Heart left ventricle (tissue), 16 donors: ENCODE data around the gene C12orf42. TPM values are rescaled to one million over a fixed set of nuclear protein-coding genes. Genes with fewer than 3 reads are reported as not detected.

Source experiments
- ATAC-seq, 4 donors: fragments of 200-7000 bp; cut with Tn5 transposase; one replicate each; pipeline ENCODE4 v1.9.1; 2020 to 2022; ENCODE audit warnings: moderate library complexity in 4 of 4, mild to moderate bottlenecking in 3 of 4, moderate number of reproducible peaks in 1 of 4
- DNase-seq, 5 donors: peaks; one replicate each; pipeline ENCODE4 v3.0.0-alpha.2; 2020
- H3K27ac ChIP-seq, 12 donors: fragments of 200-600 bp; sonication (generic) in 4 of 12; one replicate each; pipeline versions ENCODE4 v1.5.0 to v1.8.0; 2016 to 2022; ENCODE audit warnings: mild to moderate bottlenecking in 2 of 12
- H3K27me3 ChIP-seq, 9 donors: fragments of 200-600 bp; sonication (generic) in 2 of 9; one replicate each; pipeline versions ENCODE4 v1.5.1 to v1.8.0; 2016 to 2022; ENCODE audit warnings: mild to moderate bottlenecking in 3 of 9
- H3K36me3 ChIP-seq, 9 donors: fragments of 200-600 bp; sonication (generic) in 2 of 9; one replicate each; pipeline versions ENCODE4 v1.5.0 to v1.8.0; 2018 to 2022; ENCODE audit warnings: mild to moderate bottlenecking in 2 of 9
- H3K4me1 ChIP-seq, 12 donors: fragments of 200-600 bp; sonication (generic) in 4 of 12; one replicate each; pipeline versions ENCODE4 v1.5.0 to v1.8.0; 2016 to 2022; ENCODE audit warnings: mild to moderate bottlenecking in 3 of 12
- H3K4me3 ChIP-seq, 12 donors: fragments of 200-600 bp; sonication (generic) in 4 of 12; one replicate each; pipeline versions ENCODE4 v1.5.0 to v1.8.0; 2017 to 2022; ENCODE audit warnings: mild to moderate bottlenecking in 9 of 12, moderate library complexity in 4 of 12
- H3K9me3 ChIP-seq, 12 donors: fragments of 200-600 bp; sonication (generic) in 4 of 12; one replicate each; pipeline versions ENCODE4 v1.5.0 to v1.8.0; 2016 to 2022; ENCODE audit warnings: mild to moderate bottlenecking in 1 of 12
- POLR2A ChIP-seq, 2 donors: fragments of 450-650 bp; IDR thresholded peaks; one replicate each; pipeline ENCODE4 v1.6.1; 2017; ENCODE audit warnings: antibody characterized with exemption in 2 of 2, mild to moderate bottlenecking in 2 of 2, moderate library complexity in 2 of 2
- WGBS, 4 donors: extraction: QIAGEN DNeasy Blood & Tissue Kit in 2 of 4; methylation state at CpG; one replicate each; pipeline versions ENCODE4 v1.1.5 to v1.1.7; 2013 to 2018; 5-methylcytosine and 5-hydroxymethylcytosine counted together
- intact Hi-C, 10 donors: fragments of 100-400 bp; cut with DNase I; formaldehyde crosslinking; loops; one replicate each; pipeline versions ENCODE4 v1.11.1 to v1.14.2; 2022
- long read RNA-seq, 3 donors: library from polyadenylated mRNA; unstranded; transcript quantifications; one replicate each; pipeline ENCODE4 v2.0.0, GENCODE V29; 2020 to 2021
- polyA plus RNA-seq, 2 donors: library from polyadenylated mRNA; stranded (reverse); fragments of 200-250 nt; gene quantifications; one replicate each; pipeline ENCODE4 v1.2.3, GENCODE V29; 2013
- total RNA-seq, 9 donors: library from RNA; depleted of rRNA in 2 of 9; stranded (reverse); fragments of >200 nt in 2 of 9; fragmentation: NEBNext Ultra II Directional in 3 of 9; extraction: Animal tissue kit (Norgen Biotek cat#: 25700) in 3 of 9; gene quantifications; one replicate each; pipeline versions ENCODE4 v1.1.0 to v1.2.4, GENCODE V29; 2016 to 2023
- TF ChIP-seq, protein P1 (sequence below), 12 donors: fragments of 200-600 bp; sonication (generic) in 4 of 12; IDR thresholded peaks; one replicate each; pipeline versions ENCODE4 v1.5.0 to v1.8.0; 2018 to 2022; ENCODE audit warnings: antibody characterized with exemption in 12 of 12, mild to moderate bottlenecking in 5 of 12
- donor health status: ischemic (EF 13 %, LVEDD 7.1; RV severe dilation, severe dysfunction).
- donor health status: healthy with polysubstance abuse.
- donor health status: DM: no; HTN: yes; CAD: no.
- donor health status: DM: no; HTN: no; CAD: no.
- donor health status: ischemic (EF 25% LVEDD 6.9; RV normal size, moderate dysfunction).
- donor health status: ischemic (EF 25% LVEDD 5.7; RV mildly dilated, moderate dysfunction).
- donor health status: healthy.
- donor health status: DM: yes; HTN: yes; CAD: no.
- donor health status: ischemic (EF 35%, LVEDD 5.7; RV mildly dilated, moderate dysfunction).
- donor health status: nonischemic (EF 11% LVEDD 7.7; RV severe dilation, severe dysfunction).
- donor health status: DM: yes; HTN: yes; CAD: no.
- donor health status: PGD.
- donor health status: ischemic (EF 29% LVEDD 5.4; RV normal size, mild dysfunction).
- donor health status: nonischemic (EF 23%, LVEDD 6.1; RV moderate dilation, normal function).

Gene C12orf42
- total RNA-seq (not detected), polyA plus RNA-seq (not detected)
- long read RNA-seq, donor 1: 0 reads
- long read RNA-seq, donor 2: 0 reads
- long read RNA-seq, donor 3: 0 reads

DNA sequence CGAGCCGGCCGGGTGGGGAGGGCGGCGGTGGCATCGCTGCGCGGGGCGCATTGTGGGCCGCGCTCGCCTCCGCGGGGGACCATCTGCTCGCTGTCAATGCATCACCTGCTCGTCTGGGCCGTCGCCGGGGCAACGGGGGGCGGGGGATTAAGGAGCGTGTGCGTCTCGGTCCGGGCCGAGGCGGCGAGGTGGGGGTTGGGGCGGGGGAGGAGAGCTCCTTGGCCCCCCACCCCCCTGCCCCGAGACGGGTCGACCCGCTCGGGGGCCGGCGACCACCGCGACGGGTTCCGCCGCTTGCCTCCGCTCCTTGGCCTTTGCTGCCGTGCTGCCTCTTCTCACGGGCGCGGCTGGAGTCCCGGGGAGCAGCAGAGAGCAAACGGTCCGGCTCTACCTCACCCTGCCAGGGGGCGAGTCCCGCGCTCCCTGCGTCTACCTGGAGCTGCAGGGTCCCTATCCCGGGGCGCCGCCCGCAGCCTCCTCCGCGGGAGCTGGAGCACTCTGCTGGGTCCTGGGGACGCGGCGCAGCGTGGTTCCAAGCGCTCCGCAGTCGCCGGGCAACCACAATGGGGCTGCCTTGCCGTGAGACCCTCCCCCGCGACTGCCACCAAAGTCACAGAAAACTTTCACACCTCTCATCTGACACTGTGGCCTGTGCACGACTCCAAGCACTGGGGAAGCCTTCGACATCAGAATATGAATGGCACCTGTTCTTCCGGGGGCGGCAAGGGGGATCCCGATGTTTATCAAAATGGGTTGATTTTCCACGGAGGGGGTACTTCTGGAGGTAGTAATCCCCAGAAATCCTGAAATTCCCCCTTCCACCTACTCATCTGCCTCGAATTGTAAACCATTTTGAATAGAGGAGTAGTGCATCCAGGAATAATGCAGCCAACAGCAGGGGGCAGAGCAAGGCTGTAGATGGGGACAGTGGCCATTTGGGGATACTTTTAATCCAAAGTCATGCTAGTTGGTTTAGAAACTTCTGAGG lies at the start of gene C12orf42:
TSS of gene C12orf42 (minus strand) at position 500 of the 988 bp plus-strand sequence. CDS start 17,542 bp downstream, outside the sequence.
- intact Hi-C loops: no loop called here
- WGBS, 4 donors: 1 to 6% (median 1%) methylated on average over 11 to 77 of the region's 77 CpGs

DNA sequence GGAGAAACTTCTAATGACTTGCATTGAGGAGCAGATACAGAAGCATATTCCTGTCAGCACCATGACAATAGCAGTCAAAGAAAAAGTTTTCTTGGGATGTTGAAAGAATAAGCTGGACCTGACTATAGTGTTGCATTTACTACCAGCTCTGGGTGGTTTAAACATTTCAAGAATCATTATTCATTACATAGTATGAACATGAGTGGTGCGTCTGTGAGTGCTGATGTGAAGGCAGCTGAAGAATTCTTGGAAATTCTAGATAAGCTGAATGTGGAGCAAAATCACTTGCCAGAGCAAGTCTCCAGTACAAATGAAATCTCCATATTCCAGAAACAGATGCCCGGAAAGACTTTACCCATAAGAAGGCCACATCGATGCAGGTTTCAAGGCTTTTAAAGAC lies 46.3 kb upstream of the C12orf42 start:
- intact Hi-C loops: loop anchor here in 3 of 10 donors (5.0 to 10.0 kb wide), 3 partner anchors 595 to 1607 kb away; no protein-coding TSS in a partner anchor
- no peaks in the 10 kb centered on the region for H3K9me3 ChIP-seq
- no peak for TF ChIP-seq POLR2A (IDR thresholded peaks at IDR 0.05)
- TF ChIP-seq, protein P1, sequence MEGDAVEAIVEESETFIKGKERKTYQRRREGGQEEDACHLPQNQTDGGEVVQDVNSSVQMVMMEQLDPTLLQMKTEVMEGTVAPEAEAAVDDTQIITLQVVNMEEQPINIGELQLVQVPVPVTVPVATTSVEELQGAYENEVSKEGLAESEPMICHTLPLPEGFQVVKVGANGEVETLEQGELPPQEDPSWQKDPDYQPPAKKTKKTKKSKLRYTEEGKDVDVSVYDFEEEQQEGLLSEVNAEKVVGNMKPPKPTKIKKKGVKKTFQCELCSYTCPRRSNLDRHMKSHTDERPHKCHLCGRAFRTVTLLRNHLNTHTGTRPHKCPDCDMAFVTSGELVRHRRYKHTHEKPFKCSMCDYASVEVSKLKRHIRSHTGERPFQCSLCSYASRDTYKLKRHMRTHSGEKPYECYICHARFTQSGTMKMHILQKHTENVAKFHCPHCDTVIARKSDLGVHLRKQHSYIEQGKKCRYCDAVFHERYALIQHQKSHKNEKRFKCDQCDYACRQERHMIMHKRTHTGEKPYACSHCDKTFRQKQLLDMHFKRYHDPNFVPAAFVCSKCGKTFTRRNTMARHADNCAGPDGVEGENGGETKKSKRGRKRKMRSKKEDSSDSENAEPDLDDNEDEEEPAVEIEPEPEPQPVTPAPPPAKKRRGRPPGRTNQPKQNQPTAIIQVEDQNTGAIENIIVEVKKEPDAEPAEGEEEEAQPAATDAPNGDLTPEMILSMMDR (IDR thresholded peaks at IDR 0.05): no peak
- H3K36me3 ChIP-seq: no peaks in the 10 kb centered on the region
- H3K27me3 ChIP-seq: peaks cover 0 to 6% (median 0%) of the 10 kb centered on the region in 9 donors
- H3K27ac ChIP-seq: no peak overlapping the region
- WGBS, 4 donors: 58 to 73% (median 71%) methylated on average over 3 of the region's 3 CpGs
- H3K4me3 ChIP-seq: no peak overlapping the region
- ATAC-seq: no peak
- no peaks in the 10 kb centered on the region for H3K4me1 ChIP-seq
- DNase-seq: no peak

More for the DNA sequence above, at the start of gene C12orf42:
- Histone ChIP-seq H3K4me3 (peak within 1 kb of the TSS in 11 of 12 donors; percentile 10 to 51 (median 41)), H3K4me1 (peaks cover 0 to 15% (median 0%) of the 10 kb centered on the region in 12 donors), H3K9me3 (no peaks in the 10 kb centered on the region), H3K36me3 (no peaks in the 10 kb centered on the region), H3K27me3 (peaks cover 3 to 63% (median 30%) of the 10 kb centered on the region in 9 donors), H3K27ac (no peak within 1 kb of the TSS)
- peak in 2 of 4 donors; percentile 15 to 39 for ATAC-seq
- TF ChIP-seq, protein P1 (IDR thresholded peaks at IDR 0.05): peak in 6 of 12 donors; percentile 28 to 44 (median 34)
- no peak for TF ChIP-seq POLR2A (IDR thresholded peaks at IDR 0.05)
- no peak for DNase-seq

DNA sequence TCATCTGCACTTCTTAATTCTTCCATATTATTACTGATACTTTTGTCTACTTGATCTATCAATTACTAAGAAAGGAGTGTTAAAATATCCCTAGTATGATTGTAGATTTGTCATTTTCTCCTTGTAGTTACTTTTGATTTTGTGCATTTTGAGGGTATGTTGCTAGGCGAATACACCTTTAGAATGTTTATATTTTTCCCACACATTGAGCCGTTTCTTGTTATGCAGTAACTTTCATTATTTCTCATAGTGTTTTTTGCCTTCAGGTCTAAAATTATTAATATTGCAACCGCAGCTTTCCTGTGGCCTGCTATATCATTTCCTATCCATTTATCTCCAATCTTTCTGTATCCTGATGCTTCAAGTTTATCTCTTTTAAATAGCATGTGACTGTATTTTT lies 44.6 kb upstream of the C12orf42 start:
- no peaks in the 10 kb centered on the region for H3K36me3 ChIP-seq
- no peak overlapping the region for H3K27ac ChIP-seq
- H3K27me3 ChIP-seq: peaks cover 0 to 3% (median 0%) of the 10 kb centered on the region in 9 donors
- DNase-seq (no peak), ATAC-seq (no peak)
- intact Hi-C loops: loop anchor here in 3 of 10 donors (5.0 to 10.0 kb wide), 3 partner anchors 593 to 1606 kb away; no protein-coding TSS in a partner anchor
- 57 to 79% (median 60%) methylated on average over 3 of the region's 3 CpGs for WGBS, 4 donors
- H3K9me3 ChIP-seq: no peaks in the 10 kb centered on the region
- H3K4me3 ChIP-seq: no peak overlapping the region
- no peaks in the 10 kb centered on the region for H3K4me1 ChIP-seq
- TF ChIP-seq, protein P1 (IDR thresholded peaks at IDR 0.05): no peak
- no peak for TF ChIP-seq POLR2A (IDR thresholded peaks at IDR 0.05)

DNA sequence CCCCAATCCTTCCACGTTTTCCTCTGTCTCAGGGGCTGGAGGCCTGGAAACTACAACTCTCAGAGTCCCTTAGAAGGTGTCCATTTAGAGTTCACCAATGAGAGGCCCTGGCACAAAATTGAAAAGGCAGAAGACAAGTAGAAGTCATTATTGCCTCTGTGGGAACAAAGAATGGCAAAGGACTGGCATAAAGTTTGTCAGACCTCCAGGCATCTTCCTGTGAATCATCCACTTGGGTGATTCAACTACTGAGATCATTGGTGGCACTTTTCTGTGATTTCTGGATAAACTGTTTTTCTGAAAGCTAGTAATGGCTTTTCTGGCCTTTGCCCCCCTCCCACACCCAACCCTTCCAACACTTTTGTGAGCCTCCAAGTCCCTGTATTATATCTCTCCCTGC lies 42.6 kb upstream of the C12orf42 start:
- intact Hi-C loops: no loop called here
- H3K9me3 ChIP-seq: no peaks in the 10 kb centered on the region
- H3K27ac ChIP-seq: no peak overlapping the region
- WGBS, 4 donors: 45 to 62% (median 49%) methylated on average over 1 of the region's 1 CpG
- no peaks in the 10 kb centered on the region for H3K36me3 ChIP-seq
- peaks cover 0 to 7% (median 0%) of the 10 kb centered on the region in 9 donors for H3K27me3 ChIP-seq
- DNase-seq (no peak), ATAC-seq (no peak)
- H3K4me1 ChIP-seq: no peaks in the 10 kb centered on the region
- H3K4me3 ChIP-seq: no peak overlapping the region
- TF ChIP-seq, protein P1 (IDR thresholded peaks at IDR 0.05): no peak
- TF ChIP-seq POLR2A (IDR thresholded peaks at IDR 0.05): no peak
